DMS79 treated with DMSO at 0.1 percent for 48 hours (cell line): Measurements from ENCODE around the gene LHX2.

Experiments
- DNase-seq: peaks from one replicate; lab custom pipeline; 2025; lab: John Stamatoyannopoulos, UW

Gene LHX2

GRCh38 chr9:124000161-124000783, 11.3 kb upstream of the LHX2 start:
- DNase-seq, result no peak

DNA sequence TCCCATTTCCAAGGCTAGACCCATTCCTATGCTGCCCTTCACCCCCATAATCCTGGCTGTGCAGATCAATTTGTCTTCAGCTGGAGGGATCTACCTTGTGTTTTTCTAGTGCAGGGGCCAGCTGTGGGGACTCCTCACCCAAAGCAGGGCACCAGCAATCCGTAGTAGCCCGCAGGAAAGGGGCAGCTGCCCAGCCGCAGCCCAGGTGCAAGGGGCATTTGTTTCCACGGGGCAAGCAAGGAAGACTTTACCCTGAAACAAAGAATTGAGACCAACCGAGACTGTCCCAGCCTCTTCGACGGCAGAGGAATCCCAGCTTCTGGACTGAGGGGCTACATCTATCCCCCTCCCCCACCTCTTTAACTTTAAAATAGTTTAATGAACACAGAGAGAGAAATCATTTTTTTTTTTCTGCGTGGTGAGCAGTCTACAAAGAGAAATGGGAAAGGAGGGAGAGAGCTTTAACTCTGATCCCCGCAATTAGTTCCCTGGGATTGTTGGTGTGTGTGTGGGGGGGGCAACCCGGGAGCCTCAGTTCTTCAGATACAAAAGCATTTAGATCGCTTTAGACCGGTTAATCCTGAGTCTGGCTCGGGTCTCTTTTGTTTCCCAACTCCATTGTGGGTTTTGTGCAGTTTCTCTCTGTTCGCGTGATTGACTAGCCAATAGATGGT, 10.6 kb upstream of the LHX2 start:
- no peak for DNase-seq

DNA sequence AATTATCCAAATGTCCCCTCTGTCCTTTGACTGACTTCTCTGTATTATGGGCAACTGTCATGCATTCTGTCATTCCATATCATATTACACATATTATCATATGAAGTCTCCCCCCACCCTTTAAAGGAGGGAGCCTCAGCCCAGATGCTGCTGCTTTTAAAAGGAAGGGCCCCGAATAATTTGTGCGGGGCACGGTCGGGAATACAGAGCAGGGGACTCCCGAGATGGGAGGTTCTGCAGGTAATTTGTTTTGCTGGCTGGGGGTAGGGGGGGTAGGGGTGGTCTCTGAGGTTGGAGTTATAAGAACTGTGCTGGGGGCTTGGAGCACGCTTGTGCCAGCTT, 10.1 kb upstream of the LHX2 start:
- no peak for DNase-seq

DNA sequence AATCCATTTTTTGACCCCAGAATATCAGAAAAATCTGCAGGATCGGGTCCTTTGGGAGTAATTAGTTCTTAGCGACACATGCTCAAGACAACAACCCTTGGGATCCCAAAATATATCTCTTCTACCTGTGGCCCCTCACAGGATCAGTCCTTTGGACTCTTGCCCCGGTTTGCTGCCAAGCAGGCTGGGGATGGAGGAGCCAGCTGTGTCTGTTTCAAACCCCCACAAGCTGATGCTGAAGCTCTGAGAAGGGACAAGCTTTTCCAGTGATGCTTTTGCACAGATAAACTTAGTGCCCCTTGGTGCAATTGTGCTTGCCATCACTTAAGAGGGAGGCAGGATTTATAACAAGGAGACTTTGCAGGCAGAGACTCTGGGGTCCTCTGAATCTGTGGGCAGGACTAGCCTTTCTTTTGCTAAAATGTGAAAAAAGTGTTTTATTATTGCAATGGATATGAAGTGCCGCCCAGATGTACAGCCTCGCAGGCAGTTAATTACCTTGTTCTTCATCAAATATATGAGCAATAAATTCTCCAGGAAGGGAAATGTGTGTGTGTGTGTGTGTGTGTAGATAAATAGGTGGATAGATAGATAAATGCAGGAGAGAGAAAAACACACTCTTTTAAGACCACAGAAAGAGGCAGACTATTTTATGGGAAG, 9.6 kb upstream of the LHX2 start:
- DNase-seq, result no peak

DNA sequence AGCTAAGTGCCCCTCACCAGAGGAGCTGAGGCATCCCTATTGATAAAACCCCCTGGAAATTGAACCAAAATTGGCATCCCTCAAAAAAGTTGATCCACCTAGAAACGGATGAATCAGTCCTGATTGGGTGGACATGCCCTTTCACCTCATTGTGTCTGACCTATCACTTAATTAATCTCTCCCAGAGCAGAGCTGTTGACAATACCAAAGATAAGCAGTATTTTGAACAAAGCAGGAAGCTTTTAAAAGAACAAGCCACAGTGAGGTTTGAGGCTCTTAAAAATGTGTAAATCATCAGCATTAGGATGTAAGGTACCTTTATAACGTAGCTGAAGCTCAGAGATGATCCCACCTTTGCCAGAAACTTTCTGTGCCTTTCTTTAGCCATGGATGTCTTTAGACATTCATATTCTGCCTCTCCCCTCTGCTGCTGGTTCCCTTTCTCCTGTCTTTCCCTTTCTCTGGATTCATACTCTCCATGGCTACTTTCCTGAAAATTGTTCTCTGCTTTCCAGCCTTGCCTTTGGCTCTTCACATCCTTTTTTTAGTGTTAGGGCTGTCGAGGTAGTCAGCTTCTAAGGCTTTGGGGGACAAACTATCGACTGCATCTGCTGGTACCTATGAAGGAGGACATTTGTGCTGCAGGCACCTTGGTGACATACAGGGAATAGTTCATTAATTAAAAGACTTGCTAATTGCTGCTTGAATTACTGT, 7.8 kb upstream of the LHX2 start:
- DNase-seq, result no peak

DNA sequence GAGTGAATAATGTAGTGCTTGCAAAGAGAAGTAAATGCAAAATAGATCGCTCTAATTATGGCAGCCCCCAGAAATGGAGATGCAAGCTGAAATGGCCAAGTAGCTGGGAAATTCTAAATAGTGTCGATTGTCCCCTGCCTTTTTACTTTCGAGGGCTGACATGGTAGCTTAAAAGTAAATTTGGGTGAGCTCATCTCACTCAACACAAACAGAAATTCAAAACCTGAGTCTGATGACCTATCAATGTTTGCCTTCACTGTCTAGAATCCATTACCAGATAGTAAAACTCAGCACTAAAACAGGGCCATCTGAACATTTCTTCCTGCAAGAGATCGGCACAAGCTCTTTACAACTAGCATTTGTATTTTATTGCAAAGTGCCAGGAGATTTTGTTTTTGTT, 7.0 kb upstream of the LHX2 start:
- no peak for DNase-seq

DNA sequence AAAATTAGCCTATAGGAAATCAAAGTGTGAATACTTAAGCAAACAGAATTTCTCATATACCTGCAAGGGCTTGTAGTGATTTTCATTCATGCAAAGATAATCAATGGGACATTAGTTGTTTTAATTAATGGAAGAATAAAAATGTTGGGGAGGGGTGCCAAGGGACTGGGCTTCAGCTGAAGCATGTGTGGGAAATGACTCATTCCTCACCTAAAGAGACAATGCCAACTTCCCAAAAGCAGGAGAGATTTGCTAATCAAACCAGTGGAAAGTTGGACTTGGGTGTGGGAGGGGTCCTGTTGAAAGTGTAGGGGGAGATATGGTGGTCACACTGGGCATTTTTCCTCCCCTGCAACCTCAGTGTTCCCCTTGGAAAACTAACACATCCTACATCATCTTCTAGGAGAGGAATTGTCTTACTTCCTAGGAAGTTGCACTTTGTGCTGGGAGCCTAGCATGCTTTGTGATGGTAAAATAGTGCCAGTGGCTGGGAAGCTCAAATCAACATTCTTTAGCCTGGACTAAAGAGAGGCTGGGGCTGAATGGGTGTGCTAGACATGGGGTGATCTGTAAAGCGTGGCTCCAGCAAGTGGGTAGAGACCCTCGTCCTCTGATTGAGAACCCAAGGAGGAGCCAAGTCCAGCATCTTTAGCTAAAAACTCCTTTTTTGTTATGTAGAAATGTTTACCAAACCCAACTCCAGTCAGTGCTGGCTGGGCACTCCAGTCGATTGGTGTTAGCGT, 6.4 kb upstream of the LHX2 start:
- no peak for DNase-seq

DNA sequence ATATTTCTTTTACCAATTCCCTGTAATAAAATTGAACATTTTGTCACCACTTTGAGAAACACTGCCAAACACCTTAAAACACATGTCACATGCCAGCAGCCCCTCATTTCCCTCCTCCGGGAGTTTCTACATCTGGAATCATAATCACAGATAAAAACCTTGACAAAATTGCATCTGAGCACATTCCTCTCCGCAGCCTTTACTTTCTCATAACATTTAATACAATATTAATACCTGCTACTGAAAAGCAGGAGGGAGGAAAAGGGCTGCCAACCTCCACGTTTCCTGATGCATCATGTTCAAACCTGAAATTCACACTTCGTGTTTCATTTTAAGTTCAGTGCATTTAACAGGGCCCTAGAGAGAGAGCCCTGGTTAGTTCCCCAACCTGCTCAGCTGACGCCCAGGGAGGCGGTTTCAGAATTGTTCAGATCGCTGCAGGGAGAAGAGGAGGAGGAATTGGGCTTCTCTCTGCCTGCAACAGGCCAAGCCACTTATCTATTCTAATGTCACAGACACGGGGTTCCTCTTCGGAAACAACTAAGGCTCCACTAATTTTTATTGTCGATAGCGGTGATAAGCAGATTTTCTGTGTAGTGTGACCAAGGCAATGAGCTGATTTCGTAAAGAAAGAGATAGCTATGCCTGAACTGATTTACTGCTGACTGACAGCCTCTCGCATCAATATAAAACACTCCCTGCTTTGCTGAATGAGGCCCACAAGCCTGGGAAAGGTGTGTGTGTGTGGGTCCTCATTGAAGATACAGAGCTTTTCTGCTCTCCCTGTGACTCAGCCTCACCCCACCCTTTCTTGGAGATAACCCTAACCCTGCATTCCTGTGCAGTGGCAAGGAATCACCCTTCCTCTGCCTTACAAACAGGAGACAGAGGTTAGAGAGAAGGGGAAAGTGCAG, 4.9 kb upstream of the LHX2 start:
- DNase-seq, result no peak

- no peak for DNase-seq
Measured at GRCh38 chr9:124007565-124008302, 3.8 kb upstream of the LHX2 start.

DNA sequence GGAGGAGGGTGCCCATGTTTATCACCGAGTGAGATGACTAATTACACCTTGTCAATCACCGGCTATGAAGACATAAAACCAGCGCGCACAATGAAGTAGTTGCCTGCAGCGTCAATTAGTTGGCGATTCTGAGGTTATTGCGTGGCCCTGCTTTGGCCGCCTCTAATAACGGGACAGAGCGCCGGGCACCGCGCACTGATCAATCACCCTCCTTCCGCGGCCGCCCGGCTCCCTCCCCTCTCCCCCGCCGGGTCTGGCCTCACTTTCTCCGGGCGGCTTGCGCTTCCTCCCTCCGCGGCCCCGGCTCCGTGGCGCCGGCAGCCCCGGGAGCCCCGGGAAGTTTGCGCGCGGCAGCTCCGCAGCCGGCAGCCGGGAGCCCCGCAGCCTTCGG, 3.3 kb upstream of the LHX2 start:
- DNase-seq, result peak; percentile 31

GRCh38 chr9:124008694-124009530, 2.7 kb upstream of the LHX2 start:
- peak; percentile 43 for DNase-seq

GRCh38 chr9:124009531-124010217, 1.9 kb upstream of the LHX2 start:
- DNase-seq, result no peak

- DNase-seq, result no peak
Measured at GRCh38 chr9:124010303-124010664, 1.3 kb upstream of the LHX2 start.

DNA sequence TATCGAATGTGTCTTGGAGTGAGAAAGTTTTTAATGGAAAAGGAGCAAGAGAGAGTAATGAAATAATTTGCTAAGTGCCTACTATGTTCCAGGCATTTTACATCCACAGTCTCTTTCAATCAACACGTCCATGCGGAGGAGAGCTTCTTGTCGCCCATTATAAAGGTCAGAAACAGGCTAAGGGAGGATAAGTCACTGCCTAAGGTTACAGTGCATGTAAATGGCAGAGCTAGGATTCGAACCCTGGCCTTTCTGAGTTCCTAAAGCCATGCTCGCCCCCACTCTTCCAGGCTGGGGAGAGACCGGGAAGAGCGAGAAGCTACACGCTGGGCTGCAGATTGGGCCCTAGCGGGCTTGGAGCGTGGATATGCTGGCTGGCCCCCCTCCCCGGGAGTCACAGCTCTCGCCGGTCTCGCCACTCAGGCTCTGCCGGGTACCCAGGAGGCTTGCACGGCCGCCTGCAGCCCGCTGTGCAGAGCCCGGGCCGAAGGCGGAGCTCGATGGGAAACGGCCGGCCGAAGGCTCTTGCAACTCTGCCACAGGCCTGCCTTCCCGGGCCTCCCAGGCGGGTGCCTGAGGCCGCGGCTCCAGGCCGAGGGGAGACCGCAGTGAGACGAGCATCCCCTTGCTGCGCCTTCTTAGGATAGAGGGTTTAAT, 775 bp upstream of the LHX2 start:
- DNase-seq, result peak; percentile 81

GRCh38 chr9:124012368-124013301, 1.1 kb downstream of the LHX2 start:
- DNase-seq, result peak; percentile 20

DNA sequence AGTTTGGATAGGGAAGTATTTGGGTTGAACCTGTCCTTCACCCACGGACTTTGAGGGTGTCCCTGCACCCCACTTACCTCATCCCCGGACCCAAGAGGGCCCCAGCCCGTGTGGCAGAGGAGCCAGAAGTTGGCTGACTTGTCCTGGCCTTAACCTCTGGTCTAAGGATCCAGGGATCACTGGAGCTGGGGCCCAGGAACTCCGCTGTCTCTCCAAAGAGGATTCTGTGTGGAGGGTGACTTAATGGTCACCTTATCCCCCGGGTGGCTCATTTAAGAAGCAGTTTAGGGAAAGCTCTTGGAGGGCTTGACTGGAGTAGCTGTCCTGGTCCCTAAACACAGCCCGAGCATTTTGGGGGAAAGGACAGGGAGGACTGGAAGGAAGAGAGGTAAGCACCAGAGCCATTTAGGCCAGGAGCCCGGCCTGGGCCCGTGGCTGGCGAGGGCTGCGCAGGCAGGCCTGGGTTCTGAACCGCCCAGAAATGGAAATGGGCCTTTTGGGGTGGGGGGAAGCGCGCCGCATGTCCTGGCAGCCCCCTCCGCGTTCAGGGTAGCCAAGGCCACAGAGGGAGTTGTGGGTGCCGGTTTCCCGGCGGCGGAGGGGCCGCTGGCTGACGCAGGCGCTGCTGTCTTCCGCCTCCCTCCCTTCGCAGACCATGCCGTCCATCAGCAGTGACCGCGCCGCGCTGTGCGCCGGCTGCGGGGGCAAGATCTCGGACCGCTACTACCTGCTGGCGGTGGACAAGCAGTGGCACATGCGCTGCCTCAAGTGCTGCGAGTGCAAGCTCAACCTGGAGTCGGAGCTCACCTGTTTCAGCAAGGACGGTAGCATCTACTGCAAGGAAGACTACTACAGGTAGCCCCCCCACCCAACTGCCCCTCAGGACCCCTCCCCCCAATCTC, 2.0 kb downstream of the LHX2 start:
- DNase-seq, result no peak
